ENCODE data around the gene COPS7B.

The COPS7B gene

GRCh38 chr2:231786917-231787292, 660 bp downstream of the COPS7B start:
- no peak for DNase-seq

- DNase-seq, result no peak
Measured at GRCh38 chr2:231791107-231791506, 4.9 kb downstream of the COPS7B start.

GRCh38 chr2:231794383-231794782, 8.1 kb downstream of the COPS7B start:
- DNase-seq, result no peak

- no peak for DNase-seq
Measured at GRCh38 chr2:231795525-231796327, 9.5 kb downstream of the COPS7B start.

- no peak for DNase-seq
Measured at GRCh38 chr2:231800493-231801091, 14.3 kb downstream of the COPS7B start.

- no peak for DNase-seq
Measured at GRCh38 chr2:231803501-231804138, 17.4 kb downstream of the COPS7B start.

- DNase-seq, result no peak
Measured at GRCh38 chr2:231807020-231807419, 20.8 kb downstream of the COPS7B start.

- no peak for DNase-seq
Measured at GRCh38 chr2:231810905-231811304, 24.7 kb downstream of the COPS7B start.

GRCh38 chr2:231816327-231817026, 30.2 kb downstream of the COPS7B start:
- no peak for DNase-seq

- no peak for DNase-seq
Measured at GRCh38 chr2:231819447-231820042, 33.3 kb downstream of the COPS7B start.

- no peak for DNase-seq
Measured at GRCh38 chr2:231820786-231821303, 34.6 kb downstream of the COPS7B start.

GRCh38 chr2:231821908-231822307, 35.7 kb downstream of the COPS7B start:
- no peak for DNase-seq

GRCh38 chr2:231853105-231853504, 66.9 kb downstream of the COPS7B start:
- no peak for DNase-seq

- no peak for DNase-seq
Measured at GRCh38 chr2:231854616-231855125, 68.4 kb downstream of the COPS7B start.

- no peak for DNase-seq
Measured at GRCh38 chr2:231856959-231857358, 70.7 kb downstream of the COPS7B start.

Measured in NCI-H1092 (cell line).